UCSD-AML1 (cell line): ENCODE results near the gene NAV2.

Source experiments
- DNase-seq: peaks from one replicate; lab custom pipeline; 2025; ENCODE audit not compliant: unreplicated experiment; lab: John Stamatoyannopoulos, UW

NAV2 gene

GRCh38 chr11:20031155-20032001 is 318.7 kb downstream of the NAV2 start:
- DNase-seq, result no peak

- no peak for DNase-seq
Observed at GRCh38 chr11:20032127-20032526, 319.5 kb downstream of the NAV2 start.

GRCh38 chr11:20032577-20033260 is 320.1 kb downstream of the NAV2 start:
- no peak for DNase-seq

- DNase-seq, result no peak
Observed at GRCh38 chr11:20033806-20034205, 321.2 kb downstream of the NAV2 start.

GRCh38 chr11:20034941-20035340 is 322.3 kb downstream of the NAV2 start:
- no peak for DNase-seq

- no peak for DNase-seq
Observed at GRCh38 chr11:20035375-20035700, 322.7 kb downstream of the NAV2 start.

GRCh38 chr11:20035701-20036601 is 323.3 kb downstream of the NAV2 start:
- DNase-seq, result no peak

GRCh38 chr11:20036626-20037335 is 324.1 kb downstream of the NAV2 start:
- DNase-seq, result no peak

GRCh38 chr11:20037396-20038153 is 324.9 kb downstream of the NAV2 start:
- no peak for DNase-seq

- DNase-seq, result no peak
Observed at GRCh38 chr11:20038412-20038811, 325.8 kb downstream of the NAV2 start.

GRCh38 chr11:20038972-20039371 is 326.3 kb downstream of the NAV2 start:
- DNase-seq, result no peak

- no peak for DNase-seq
Observed at GRCh38 chr11:20041499-20041898, 328.9 kb downstream of the NAV2 start.

- DNase-seq, result no peak
Observed at GRCh38 chr11:20042045-20042639, 329.5 kb downstream of the NAV2 start.

GRCh38 chr11:20042811-20043341 is 330.2 kb downstream of the NAV2 start:
- DNase-seq, result no peak

GRCh38 chr11:20043992-20044391 is 331.4 kb downstream of the NAV2 start:
- no peak for DNase-seq

- DNase-seq, result no peak
Observed at GRCh38 chr11:20045098-20045688, 332.6 kb downstream of the NAV2 start.

GRCh38 chr11:20046416-20046815 is 333.8 kb downstream of the NAV2 start:
- DNase-seq, result no peak

GRCh38 chr11:20047006-20047768 is 334.6 kb downstream of the NAV2 start:
- DNase-seq, result no peak
